Measurements from ENCODE around the gene MAST4.
"Not testable (repeated sequence)": the region's sequence is repeated elsewhere in the genome, so short reads cannot be mapped to it uniquely, and the experiment has no call there.

MAST4 gene

GRCh38 chr5:66646570-66646969 is 50.4 kb downstream of the MAST4 start:
- DNase-seq (ENCODE audit: low read depth in 3 of 3), result no peak

- DNase-seq (ENCODE audit: low read depth in 3 of 3), result no peak
Observed at GRCh38 chr5:66647146-66647856, 51.1 kb downstream of the MAST4 start.

GRCh38 chr5:66652818-66653217 is 56.6 kb downstream of the MAST4 start:
- DNase-seq (ENCODE audit: low read depth in 3 of 3), result no peak

DNA sequence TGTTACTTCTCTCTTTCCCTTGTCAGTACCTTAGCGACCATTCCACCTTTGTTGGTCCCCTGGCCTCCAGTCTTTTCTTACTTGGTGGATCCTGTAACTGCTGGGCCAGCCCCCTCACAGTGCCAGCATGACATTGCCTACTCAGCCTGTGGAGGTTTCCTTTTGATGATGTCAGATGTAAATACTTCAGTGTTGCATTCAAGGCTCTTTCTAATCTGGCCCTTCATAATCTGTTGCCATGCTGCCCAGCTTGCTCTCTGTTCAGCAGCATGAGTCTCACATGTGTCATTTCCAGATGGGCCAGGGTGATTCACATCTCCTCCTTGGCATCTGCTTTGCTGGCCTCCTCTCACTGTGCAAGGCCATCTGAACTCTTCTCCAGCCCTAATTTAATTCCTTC is 57.1 kb downstream of the MAST4 start:
- no peak for DNase-seq (ENCODE audit: low read depth in 3 of 3)

DNA sequence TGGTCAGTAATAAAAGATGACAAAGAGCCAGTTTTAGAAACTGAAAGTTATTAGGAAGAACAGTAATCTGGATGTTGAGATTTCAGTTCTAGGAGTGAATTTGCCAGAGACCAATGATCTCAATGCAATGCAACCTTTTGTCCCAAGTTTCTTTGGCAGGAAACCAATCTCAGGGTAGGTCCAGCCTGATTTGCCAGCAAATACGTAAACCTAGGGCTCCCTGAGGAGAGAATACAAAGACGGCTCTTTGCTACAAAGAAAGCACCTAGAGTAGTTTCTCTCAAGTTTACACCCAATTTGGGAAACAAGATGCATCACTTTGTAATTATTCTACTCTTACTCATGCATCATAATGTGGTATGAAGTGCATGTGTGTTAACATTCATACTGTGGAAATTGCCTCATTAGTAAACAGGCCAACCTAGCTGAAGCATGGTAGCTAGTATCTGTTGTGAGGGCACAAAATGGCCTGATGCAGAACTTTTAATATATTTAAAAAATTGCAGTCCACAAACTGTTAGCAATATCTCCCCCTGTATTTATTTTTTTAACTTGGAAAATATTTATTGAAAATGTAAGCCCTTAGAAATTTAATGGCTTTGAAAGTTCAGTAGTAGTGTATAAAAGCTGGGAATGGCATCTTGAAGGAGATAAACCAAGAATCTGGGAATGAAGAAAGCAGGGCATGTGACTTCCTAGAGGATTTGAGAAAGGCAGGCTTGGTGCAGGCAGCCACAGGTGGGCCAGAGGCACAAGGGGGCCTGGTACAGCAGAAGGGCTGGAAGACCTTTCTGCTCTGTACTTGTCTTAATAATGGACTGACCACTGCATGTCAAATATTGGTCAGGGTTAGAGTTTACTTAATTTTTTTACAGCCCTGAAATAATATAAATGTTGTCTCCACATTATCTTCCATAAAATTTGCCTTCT is 59.5 kb downstream of the MAST4 start:
- DNase-seq (ENCODE audit: low read depth in 3 of 3), result no peak

DNA sequence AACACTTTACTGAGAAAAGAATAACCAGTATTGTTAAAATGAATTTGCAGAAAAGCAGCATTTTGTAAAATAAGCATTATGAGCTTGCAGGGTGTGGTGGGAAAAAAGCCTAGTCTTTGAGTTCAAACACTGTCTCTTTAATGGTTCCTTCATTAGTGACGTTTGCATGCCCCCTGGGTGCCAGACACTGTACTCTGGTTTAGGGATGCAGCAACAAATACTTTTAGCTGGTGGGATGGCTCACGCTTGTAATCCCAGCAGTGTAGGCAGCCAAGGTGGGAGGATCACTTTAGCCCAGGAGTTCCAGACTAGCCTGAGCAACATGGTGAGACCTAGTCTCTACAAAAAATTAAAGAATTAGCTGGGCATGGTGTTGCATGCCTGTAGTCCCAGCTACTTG is 62.3 kb downstream of the MAST4 start:
- DNase-seq (ENCODE audit: low read depth in 3 of 3), result no peak

GRCh38 chr5:66659780-66660179 is 63.6 kb downstream of the MAST4 start:
- DNase-seq (ENCODE audit: low read depth in 3 of 3), result no peak

GRCh38 chr5:66660396-66660795 is 64.2 kb downstream of the MAST4 start:
- no peak for DNase-seq (ENCODE audit: low read depth in 3 of 3)

DNA sequence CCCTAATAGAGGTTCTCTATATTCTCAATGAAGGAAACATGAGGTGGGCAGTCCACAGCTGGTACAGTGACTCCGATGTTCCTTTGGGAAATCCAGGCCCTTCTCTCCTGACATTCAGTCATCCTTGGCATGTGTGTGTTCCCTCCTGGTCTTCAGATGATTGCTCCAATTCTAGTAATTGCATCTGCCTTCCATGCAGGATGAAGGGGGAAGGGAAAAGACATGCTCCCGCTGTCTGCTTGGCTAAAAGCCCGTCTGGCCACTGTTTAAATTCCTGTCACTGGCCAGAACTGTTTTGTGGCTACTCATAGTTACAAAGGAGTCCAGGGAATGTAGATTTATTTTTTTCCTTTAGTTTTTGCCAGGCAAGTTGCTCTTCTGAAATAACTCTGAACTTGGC is 65.0 kb downstream of the MAST4 start:
- DNase-seq (ENCODE audit: low read depth in 3 of 3), result no peak

- no peak for DNase-seq (ENCODE audit: low read depth in 3 of 3)
Observed at GRCh38 chr5:66666778-66667177, 70.6 kb downstream of the MAST4 start.

DNA sequence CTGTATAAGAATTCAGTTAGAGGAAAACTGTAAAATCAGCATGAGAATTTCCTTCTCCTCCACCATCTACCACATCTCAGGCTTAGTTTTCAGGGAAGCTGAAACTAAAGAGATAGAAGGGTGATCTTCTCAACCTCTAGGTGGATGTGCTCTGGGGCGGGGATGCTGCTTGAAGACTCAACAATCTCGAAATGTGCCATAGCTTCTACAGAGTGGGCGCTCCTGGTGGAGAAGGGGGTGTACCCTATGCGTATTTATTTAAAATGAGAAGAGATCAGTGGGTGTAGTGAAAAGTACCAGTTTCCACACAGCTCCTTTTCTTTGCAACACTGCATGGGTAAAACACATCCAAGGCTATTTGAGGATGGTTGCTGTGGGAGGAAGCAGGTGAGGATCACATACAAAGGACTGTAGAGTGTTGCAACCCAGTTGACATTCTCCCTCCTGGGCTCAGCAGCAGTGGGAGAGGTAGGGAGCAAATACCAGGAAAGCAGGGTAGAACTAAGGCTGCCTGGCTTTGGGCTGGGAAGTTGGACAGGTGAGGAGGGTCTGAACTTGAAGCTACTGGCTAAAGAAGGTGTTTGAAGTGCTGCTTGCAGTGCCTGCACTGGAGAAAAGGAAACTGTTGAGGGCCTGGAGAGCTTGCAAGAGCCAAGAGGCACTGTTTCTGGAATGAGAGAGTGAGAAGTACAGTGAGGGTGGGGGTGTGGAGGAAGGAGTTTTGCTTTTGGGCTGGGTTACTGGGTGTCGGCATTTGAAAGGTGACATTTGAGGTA is 73.1 kb downstream of the MAST4 start:
- no peak for DNase-seq (ENCODE audit: low read depth in 3 of 3)

- no peak for DNase-seq (ENCODE audit: low read depth in 3 of 3)
Observed at GRCh38 chr5:66669862-66670195, 73.6 kb downstream of the MAST4 start.

DNA sequence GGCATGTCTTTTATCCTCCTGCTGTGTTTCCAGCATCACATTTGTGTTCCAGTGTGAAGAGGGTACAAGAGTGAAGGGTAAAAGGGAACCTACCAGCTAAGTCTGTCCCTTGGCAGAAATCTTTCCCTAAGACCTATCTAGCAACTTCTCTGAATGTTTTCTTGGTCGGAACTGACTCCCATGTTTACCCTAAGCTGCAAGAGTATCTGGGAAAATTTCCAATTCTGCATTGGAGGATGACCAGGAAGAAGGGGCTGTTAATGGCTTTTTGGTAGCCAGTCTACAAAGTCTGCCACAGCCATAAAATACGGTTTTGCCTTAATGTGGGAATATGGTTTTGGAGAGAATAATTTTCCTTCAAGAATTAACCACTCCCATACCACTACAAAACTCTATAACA is 75.1 kb downstream of the MAST4 start:
- DNase-seq (ENCODE audit: low read depth in 3 of 3), result no peak

GRCh38 chr5:66674802-66675201 is 78.6 kb downstream of the MAST4 start:
- DNase-seq (ENCODE audit: low read depth in 3 of 3), result no peak

- no peak for DNase-seq (ENCODE audit: low read depth in 3 of 3)
Observed at GRCh38 chr5:66675406-66675805, 79.2 kb downstream of the MAST4 start.

GRCh38 chr5:66680221-66680620 is 84.0 kb downstream of the MAST4 start:
- no peak for DNase-seq (ENCODE audit: low read depth in 3 of 3)

- no peak for DNase-seq (ENCODE audit: low read depth in 3 of 3)
Observed at GRCh38 chr5:66680804-66681203, 84.6 kb downstream of the MAST4 start.

DNA sequence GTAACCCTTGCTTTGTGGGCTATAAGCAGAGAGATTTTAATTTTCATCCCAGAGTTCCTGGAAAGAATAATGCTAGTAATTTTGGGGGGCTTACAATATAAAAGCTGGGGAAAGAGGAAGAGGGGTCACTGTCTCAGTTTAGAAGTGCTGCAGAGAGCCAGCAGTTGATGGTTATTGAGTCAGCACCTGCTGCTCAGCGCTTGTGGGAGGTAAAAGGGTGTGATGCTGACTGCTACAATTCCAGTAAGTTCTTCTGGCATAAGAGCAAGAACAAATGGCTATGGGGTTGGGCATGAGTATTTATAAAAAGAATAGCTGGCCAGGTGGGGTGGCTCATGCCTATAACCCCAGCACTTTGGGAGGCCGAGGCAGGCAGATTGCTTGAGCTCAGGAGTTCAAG is 88.5 kb downstream of the MAST4 start:
- no peak for DNase-seq (ENCODE audit: low read depth in 3 of 3)

DNA sequence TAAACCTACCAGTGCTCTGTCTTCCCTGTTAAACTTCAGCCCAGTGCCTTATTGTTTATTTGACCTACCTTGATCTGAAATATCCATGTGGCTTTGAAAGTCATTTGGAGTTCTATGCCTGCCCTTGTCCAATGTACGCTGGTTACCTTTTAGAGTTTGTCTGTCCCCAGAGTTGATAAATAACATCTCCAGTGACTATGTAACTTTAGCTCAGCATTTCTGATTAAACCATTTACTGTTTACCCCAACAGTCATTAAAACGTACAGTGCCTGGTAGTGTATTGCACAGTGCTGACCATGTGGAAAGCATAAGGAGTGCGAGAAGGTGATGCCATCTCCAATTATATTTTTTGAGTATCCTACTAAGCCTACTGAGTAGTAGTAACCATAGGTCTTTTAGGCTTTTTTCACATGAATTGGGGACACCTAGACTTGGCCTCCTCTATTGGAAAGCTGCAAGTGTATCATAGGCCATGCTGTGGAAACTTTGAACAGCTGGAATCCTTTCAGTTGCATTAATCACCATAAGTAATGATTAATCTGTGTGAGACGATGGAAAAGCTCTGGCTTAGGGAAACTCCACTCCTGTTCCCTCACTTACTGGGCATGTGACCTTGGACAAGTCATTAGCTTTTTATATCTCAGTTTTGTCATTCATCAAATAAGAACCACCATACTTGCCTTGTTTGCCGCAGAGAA is 93.5 kb downstream of the MAST4 start:
- no peak for DNase-seq (ENCODE audit: low read depth in 3 of 3)

DNA sequence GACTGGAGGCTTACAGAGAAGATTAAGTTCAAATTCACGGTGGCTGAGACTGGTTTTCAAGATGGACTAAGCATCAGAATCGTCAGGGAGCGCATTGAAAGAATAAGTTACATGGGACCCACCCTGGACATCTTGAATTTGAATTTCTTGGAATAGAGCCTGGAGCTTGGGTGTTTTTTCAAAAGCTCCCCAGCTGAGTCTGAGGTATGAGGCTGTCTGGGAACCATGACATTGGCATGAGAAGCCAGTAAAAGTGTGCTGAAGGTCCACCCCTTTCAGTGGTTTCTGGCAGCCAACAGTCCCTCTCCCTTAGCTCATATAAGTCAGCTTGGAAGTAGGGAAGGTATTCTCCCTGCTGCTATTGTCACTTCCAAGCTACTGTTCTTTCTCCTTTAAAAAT is 97.8 kb downstream of the MAST4 start:
- no peak for DNase-seq (ENCODE audit: low read depth in 3 of 3)

DNA sequence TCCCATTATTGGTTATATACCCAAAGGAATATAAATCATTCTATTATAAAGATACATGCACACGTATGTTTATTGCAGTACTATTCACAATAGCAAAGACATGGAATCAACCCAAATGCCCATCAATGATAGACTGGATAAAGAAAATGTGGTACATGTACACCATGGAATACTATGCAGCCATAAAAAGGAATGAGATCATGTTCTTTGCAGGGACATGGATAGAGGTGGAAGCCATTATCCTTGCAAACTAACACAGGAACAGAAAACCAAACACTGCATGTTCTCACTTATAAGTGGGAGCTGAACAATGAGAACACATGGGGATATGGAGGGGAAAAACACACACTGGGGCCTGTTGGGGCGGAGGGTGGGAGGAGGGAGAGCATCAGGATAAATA is 99.6 kb downstream of the MAST4 start:
- DNase-seq (ENCODE audit: low read depth in 3 of 3), result not testable (repeated sequence)
